Measurements from ENCODE around the gene KIAA0040.

DNA sequence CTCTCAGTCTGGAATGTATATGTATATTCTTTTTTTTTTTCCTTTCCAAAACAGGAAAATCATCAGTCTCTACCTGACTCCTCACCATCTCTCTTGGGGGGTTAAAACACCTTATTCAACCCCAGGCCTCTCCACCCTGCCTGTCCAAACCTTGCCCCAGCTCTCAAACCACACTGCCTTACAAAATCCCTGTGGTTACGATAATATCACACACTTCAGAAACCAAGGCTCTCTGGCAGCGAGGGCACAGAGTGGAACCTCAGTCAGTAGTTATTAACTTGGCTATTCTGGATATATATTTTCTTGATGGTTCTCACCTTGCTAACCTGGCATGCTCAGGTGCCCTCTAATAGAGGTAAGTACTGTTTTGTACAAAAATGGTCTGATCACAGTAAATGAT is 24.7 kb downstream of the KIAA0040 start:
- TF ChIP-seq ZNF274 (IDR thresholded peaks at IDR 0.05; ENCODE audit: low read depth, low read length) (no peak), YY1 (IDR thresholded peaks at IDR 0.05; ENCODE audit: insufficient read depth, insufficient read length) (no peak), SUZ12 (IDR thresholded peaks at IDR 0.05; ENCODE audit: extremely low read depth, insufficient read depth, insufficient read length) (no peak)
